Glomerular visceral epithelial cell (primary cell): ENCODE measurements around the gene FSD2.
"Not testable (repeated sequence)": the region's sequence is repeated elsewhere in the genome, so short reads cannot be mapped to it uniquely, and the experiment has no call there.

ENCODE experiments used
- DNase-seq: peaks from one replicate; pipeline ENCODE4 v3.0.0-alpha.2; 2016; ENCODE audit errors: extremely low spot score

Gene FSD2

GRCh38 chr15:82798104-82798503 lies 7.8 kb downstream of the FSD2 start:
- no peak for DNase-seq

GRCh38 chr15:82793737-82794136 lies 12.1 kb downstream of the FSD2 start:
- no peak for DNase-seq

- no peak for DNase-seq
Measured at GRCh38 chr15:82792068-82792467, 13.8 kb downstream of the FSD2 start.

GRCh38 chr15:82790321-82790720 lies 15.5 kb downstream of the FSD2 start:
- DNase-seq: no peak

- no peak for DNase-seq
Measured at GRCh38 chr15:82789491-82789890, 16.4 kb downstream of the FSD2 start.

GRCh38 chr15:82788496-82788895 lies 17.4 kb downstream of the FSD2 start:
- no peak for DNase-seq

- DNase-seq: no peak
Measured at GRCh38 chr15:82781349-82781748, 24.5 kb downstream of the FSD2 start.

GRCh38 chr15:82778755-82779154 lies 27.1 kb downstream of the FSD2 start:
- DNase-seq: no peak

- no peak for DNase-seq
Measured at GRCh38 chr15:82774496-82774895, 31.4 kb downstream of the FSD2 start.

- DNase-seq: no peak
Measured at GRCh38 chr15:82771789-82772607, 33.9 kb downstream of the FSD2 start.

GRCh38 chr15:82768414-82769054 lies 37.3 kb downstream of the FSD2 start:
- DNase-seq: peak; percentile 23

GRCh38 chr15:82767163-82767829 lies 38.6 kb downstream of the FSD2 start:
- DNase-seq: no peak

GRCh38 chr15:82766201-82766600 lies 39.7 kb downstream of the FSD2 start:
- DNase-seq: not testable (repeated sequence)

GRCh38 chr15:82764740-82765139 lies 41.1 kb downstream of the FSD2 start:
- no peak for DNase-seq

GRCh38 chr15:82764117-82764490 lies 41.8 kb downstream of the FSD2 start:
- DNase-seq: no peak

- DNase-seq: no peak
Measured at GRCh38 chr15:82763361-82764116, 42.3 kb downstream of the FSD2 start.

- no peak for DNase-seq
Measured at GRCh38 chr15:82751308-82751707, 54.6 kb downstream of the FSD2 start.

- peak; percentile 12 for DNase-seq
Measured at GRCh38 chr15:82750831-82751180, 55.1 kb downstream of the FSD2 start.

GRCh38 chr15:82749951-82750830 lies 55.7 kb downstream of the FSD2 start:
- peak; percentile 93 for DNase-seq

GRCh38 chr15:82748315-82748714 lies 57.6 kb downstream of the FSD2 start:
- no peak for DNase-seq

GRCh38 chr15:82743810-82744209 lies 62.1 kb downstream of the FSD2 start:
- no peak for DNase-seq
